ENCODE measurements around the gene TSNAXIP1. TPM values are rescaled to one million over a fixed set of nuclear protein-coding genes. Genes with fewer than 3 reads are reported as not detected.
A peak's percentile ranks its signal among the peaks of the same experiment; 100 is the strongest.

Gene TSNAXIP1
- total RNA-seq, 2 donors from 2014 or later = 0.39 to 0.86 TPM

DNA sequence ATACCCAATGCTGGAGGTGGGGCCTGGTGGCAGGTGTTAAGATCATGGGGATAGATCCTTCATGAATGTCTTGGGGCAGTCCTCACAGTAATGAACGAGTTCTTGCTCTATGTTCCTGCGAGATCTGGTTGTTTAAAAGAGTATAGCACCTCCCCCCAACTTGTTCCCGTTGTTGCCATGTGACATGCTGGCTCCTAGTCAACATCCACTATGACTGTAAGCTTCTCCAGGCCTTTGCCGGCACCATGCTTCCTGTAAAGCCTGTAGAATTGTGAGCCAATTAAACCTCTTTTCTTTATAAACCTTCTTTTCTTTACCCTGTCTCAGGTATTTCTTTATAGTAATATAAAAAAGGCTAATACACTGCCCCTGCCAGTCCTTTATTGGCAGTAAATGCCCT lies 33.6 kb upstream of the TSNAXIP1 start:
- no peaks in the 10 kb centered on the region for H3K27me3 Mint-ChIP-seq (ENCODE audit: low read depth)
- peaks cover 3 to 8% of the 10 kb centered on the region in 2 donors for H3K36me3 Mint-ChIP-seq (ENCODE audit: insufficient read depth in 2 of 2)
- no peaks in the 10 kb centered on the region for H3K9me3 Mint-ChIP-seq
- ATAC-seq (replicated peaks in 1 of 2) (no peak), DNase-seq (no peak)
- H3K4me3 Mint-ChIP-seq = no peak overlapping the region
- peaks cover 7% of the 10 kb centered on the region for H3K4me1 Mint-ChIP-seq (ENCODE audit: low read depth)
- H3K27ac Mint-ChIP-seq = no peak overlapping the region

DNA sequence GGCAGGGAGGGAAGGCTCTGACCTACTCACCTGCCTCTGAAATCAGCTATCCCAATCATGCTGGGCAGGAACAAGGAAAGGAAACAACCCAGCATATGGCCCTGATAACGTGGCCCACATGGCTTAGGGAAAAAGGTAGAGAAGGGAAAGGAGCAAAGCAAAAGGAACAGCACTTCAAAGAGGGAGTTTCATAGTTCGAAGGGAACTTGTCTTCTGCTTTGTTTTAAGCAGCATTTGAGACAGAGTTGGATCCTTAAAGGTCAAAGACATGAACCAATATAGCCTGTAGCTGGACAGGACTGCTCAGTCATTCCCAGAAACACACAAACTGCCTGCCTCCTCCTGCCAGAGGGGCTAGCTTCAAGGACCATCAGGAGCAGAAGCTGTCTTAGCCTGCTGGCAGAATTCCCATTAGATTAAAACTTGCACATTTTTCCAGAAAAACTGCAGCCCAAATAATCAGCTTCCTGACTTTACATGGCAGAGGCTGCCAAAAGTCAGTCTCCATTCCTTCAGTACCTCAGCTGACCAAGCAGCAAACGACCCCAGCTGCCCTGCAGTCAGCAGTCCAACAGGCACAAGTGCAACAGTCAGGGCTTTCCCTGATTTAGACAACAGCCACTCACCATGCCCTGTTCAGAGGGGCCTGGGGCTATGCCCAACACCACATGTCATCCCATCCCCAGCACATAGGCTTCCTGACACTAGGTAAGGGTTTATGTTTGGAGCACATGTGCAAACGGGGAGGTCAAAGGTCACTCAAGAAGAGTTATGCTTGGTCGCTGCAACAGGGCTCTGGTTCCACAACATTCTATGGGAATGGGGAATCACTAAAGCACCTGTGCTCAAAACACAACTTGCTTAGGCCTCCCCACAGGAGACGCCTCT lies 32.9 kb upstream of the TSNAXIP1 start:
- Mint-ChIP-seq H3K9me3 (no peaks in the 10 kb centered on the region), H3K27me3 (ENCODE audit: low read depth) (no peaks in the 10 kb centered on the region), H3K4me3 (no peak overlapping the region), H3K27ac (no peak overlapping the region), H3K4me1 (ENCODE audit: low read depth) (peaks cover 7% of the 10 kb centered on the region), H3K36me3 (ENCODE audit: insufficient read depth in 2 of 2) (peaks cover 3 to 8% of the 10 kb centered on the region in 2 donors)
- ATAC-seq (replicated peaks in 1 of 2) (no peak), DNase-seq (no peak)

DNA sequence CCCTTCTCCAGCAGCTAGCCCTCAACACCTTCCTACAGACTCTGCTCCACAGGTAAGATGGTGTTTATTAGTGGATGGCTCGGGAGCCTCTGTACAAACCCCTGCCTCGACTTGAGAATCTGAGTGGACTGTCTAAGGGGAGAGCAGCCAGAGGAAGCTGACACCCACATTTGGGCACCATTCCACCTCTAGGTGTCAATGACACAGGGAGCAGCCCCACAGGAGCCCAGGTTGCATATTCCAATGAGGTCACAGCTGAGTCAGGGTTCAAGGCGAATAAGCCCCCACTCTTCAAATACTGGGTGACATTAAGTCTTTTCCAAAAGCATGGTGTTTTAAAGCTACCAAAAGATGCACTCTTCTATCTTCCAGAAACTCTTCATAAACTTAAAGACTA lies 32.2 kb upstream of the TSNAXIP1 start:
- H3K27me3 Mint-ChIP-seq (ENCODE audit: low read depth) = no peaks in the 10 kb centered on the region

DNA sequence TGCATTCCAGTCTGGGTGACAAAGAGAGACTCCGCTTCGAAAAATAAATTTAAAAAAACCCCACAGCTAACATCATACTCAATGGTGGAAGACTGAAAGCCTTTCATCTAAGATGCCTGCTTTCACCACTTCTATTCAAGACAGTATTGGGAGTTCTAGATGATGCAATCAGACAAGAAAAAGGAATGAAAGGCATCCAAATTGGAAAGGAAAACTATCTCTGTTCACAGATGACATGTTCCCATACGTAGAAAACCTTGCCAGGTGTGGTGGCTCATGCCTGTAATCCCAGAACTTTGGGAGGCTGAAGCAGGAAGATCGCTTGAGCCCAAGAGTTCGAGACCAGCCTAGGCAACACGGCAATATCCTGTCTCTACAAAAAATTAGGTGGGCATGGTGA lies 31.4 kb upstream of the TSNAXIP1 start:
- no peak for ATAC-seq (replicated peaks in 1 of 2)
- H3K36me3 Mint-ChIP-seq (ENCODE audit: insufficient read depth in 2 of 2) = peaks cover 2 to 7% of the 10 kb centered on the region in 2 donors
- H3K4me3 Mint-ChIP-seq = no peak overlapping the region
- H3K27ac Mint-ChIP-seq = no peak overlapping the region
- no peaks in the 10 kb centered on the region for H3K27me3 Mint-ChIP-seq (ENCODE audit: low read depth)
- H3K4me1 Mint-ChIP-seq (ENCODE audit: low read depth) = peaks cover 17% of the 10 kb centered on the region
- no peaks in the 10 kb centered on the region for H3K9me3 Mint-ChIP-seq
- no peak for DNase-seq

More for the DNA sequence above, 32.2 kb upstream of the TSNAXIP1 start:
- DNase-seq (no peak), ATAC-seq (replicated peaks in 1 of 2) (no peak)
- Mint-ChIP-seq H3K4me3 (no peak overlapping the region), H3K4me1 (ENCODE audit: low read depth) (peaks cover 9% of the 10 kb centered on the region), H3K36me3 (ENCODE audit: insufficient read depth in 2 of 2) (peaks cover 3 to 8% of the 10 kb centered on the region in 2 donors), H3K9me3 (no peaks in the 10 kb centered on the region), H3K27ac (no peak overlapping the region)

DNA sequence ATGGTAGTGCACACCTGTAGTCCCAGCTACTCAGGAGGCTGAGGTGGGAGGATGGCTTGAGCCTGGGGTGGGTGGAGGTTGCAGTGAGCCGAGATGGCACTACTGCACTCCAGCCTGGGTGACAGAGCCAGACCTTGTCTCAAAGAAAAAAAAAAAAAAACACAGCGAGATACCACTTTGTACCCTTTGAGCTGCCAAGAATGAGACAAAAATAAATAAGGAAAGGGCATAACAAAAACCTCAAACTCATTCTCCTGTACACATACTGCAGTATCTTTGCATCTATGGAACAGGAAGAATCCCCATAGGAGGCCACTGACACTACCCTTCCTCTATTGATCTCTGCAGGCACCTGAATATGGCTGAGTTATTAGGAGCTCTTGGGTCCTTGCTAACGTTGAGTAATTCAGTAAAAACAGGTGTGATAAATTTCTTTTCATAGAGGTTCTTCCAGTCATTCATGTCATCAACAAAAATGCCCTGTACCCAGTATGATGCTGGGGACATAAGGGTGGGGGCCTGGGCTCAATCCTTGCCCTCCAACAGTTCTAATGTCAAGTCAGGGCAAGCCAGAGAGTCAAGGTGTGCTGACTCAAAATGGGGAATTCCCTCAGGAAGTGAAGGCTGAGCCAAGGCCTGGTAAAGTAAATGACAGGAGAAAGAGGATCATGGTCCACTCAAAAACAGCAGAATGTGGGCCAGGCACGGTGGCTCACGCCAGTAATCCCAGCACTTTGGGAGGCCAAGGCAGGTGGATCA lies 27.3 kb upstream of the TSNAXIP1 start:
- peaks cover 0 to 8% of the 10 kb centered on the region in 2 donors for H3K36me3 Mint-ChIP-seq (ENCODE audit: insufficient read depth in 2 of 2)
- DNase-seq (no peak), ATAC-seq (replicated peaks in 1 of 2) (no peak)
- H3K27ac Mint-ChIP-seq = peak overlapping the region; percentile 67
- no peak overlapping the region for H3K4me3 Mint-ChIP-seq
- no peaks in the 10 kb centered on the region for H3K27me3 Mint-ChIP-seq (ENCODE audit: low read depth)
- no peaks in the 10 kb centered on the region for H3K9me3 Mint-ChIP-seq
- peaks cover 33% of the 10 kb centered on the region for H3K4me1 Mint-ChIP-seq (ENCODE audit: low read depth)

DNA sequence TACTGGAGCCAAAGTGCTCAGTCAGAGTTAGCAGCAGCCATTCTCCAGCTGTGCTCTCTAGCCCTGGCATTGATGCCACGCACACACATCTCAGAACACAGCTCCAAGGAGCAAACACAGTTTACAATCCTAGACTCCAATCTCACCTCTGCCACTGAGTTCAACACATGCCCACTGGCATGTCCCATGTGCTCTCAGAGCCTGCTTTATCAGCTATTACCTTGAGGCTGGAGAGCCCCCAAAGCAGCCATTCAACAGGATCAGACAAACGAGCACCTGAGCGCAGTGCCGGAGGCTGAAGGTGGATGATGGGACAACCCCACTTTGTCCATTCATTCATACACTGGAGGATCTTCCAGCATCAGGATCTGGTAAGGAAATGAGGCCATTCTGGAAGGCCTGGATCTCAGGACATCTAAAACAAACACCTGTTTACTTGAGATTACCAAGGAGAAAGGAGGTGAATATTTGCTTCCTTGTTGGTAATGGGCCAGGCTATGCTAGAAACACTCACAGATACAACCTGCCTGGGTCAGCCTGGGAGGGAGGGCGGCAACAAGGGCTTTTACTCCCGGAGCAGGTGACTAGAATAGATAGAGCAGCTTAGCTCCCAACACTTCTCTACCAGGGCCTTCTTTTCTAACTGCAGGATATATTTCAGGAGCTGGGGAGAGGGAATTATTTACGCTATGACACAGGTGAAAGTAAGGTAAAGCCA lies 25.7 kb upstream of the TSNAXIP1 start:
- DNase-seq = no peak
- no peak for ATAC-seq (replicated peaks in 1 of 2)
- H3K4me1 Mint-ChIP-seq (ENCODE audit: low read depth) = peaks cover 27% of the 10 kb centered on the region
- H3K27ac Mint-ChIP-seq = peak overlapping the region; percentile 89
- no peaks in the 10 kb centered on the region for H3K27me3 Mint-ChIP-seq (ENCODE audit: low read depth)
- H3K4me3 Mint-ChIP-seq = peak overlapping the region; percentile 31 to 38
- H3K36me3 Mint-ChIP-seq (ENCODE audit: insufficient read depth in 2 of 2) = peaks cover 0 to 7% of the 10 kb centered on the region in 2 donors
- no peaks in the 10 kb centered on the region for H3K9me3 Mint-ChIP-seq

DNA sequence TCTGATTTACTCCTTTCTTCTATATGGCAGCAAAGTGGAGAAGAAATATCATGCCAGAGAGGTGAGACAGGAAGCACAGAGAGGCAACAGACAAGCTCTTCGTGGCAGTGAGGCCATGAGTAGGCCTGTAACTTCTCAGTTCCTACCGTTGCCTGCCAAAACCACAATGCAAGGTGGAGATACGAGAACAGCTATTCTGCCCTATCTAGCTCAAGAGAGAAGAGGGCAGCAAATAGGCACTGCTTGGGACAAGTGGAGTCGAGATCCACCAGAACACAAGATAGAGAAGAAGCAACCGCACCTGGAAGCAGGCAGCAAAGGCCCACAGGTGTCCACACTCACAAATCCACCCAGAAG lies 25.1 kb upstream of the TSNAXIP1 start:
- ATAC-seq (replicated peaks in 1 of 2) = peak; percentile 54 to 78
- no peaks in the 10 kb centered on the region for H3K9me3 Mint-ChIP-seq
- no peaks in the 10 kb centered on the region for H3K27me3 Mint-ChIP-seq (ENCODE audit: low read depth)

DNA sequence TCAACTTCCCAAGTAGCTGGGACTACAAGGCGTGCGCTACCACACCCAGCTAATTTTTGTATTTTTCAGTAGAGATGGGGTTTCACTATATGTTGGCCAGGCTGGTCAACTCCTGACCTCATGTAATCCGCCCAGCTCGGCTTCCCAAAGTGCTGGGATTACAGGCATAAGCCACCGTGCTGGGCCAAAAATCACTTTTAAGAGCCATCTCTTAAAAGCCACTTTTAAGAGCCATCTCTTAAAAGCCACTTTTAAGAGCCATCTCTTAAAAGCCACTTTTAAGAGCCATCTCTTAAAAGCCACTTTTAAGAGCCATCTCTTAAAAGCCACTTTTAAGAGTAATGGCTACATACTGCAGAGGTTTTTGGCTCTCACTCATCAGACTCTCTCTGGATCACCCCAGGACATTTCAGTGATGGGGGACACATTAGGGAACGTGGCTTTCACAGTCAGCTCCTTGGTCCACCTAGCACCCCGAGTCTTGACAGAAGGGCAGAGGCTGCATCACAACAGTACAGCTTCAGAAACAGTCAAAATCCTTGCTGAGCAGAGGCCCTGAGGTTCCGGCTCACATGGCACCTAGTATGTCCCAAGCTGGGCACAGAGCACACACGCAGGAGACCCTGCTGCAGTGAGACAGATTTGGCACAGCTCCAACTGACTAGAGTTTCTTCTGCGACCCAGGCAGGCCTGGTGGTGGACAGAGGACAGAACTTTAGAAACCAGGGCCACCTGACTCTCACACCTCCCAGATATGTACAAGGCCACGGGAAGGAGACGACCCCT lies 23.9 kb upstream of the TSNAXIP1 start:
- Mint-ChIP-seq H3K36me3 (ENCODE audit: insufficient read depth in 2 of 2) (peaks cover 0 to 7% of the 10 kb centered on the region in 2 donors), H3K27me3 (ENCODE audit: low read depth) (no peaks in the 10 kb centered on the region), H3K9me3 (no peaks in the 10 kb centered on the region), H3K4me1 (ENCODE audit: low read depth) (peaks cover 39% of the 10 kb centered on the region), H3K27ac (no peak overlapping the region), H3K4me3 (no peak overlapping the region)
- ATAC-seq (replicated peaks in 1 of 2) = no peak
- no peak for DNase-seq

More for the DNA sequence above, 25.1 kb upstream of the TSNAXIP1 start:
- H3K4me3 Mint-ChIP-seq = peak overlapping the region; percentile 31 to 38
- DNase-seq = peak in 1 of 2 donors; percentile 11
- peaks cover 0 to 7% of the 10 kb centered on the region in 2 donors for H3K36me3 Mint-ChIP-seq (ENCODE audit: insufficient read depth in 2 of 2)
- H3K27ac Mint-ChIP-seq = peak overlapping the region; percentile 89
- peaks cover 33% of the 10 kb centered on the region for H3K4me1 Mint-ChIP-seq (ENCODE audit: low read depth)

DNA sequence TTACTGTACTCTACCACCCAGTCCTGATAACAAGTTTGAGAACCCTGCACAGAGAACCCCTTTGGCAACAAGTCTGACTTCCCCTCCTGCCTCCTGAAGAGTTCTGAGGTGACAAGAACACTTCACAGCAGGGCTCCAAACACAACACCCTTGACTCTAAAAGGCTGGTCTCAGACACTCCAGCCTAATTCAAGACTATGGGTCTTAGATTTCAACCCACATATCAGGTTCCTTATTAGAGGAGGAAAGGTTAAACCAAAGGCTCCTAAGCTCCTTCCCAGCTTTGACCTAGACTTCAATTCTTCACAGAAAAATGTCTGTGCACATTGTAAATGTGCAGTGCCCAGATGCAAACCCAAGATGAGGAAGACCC lies 23.4 kb upstream of the TSNAXIP1 start:
- DNase-seq (no peak), ATAC-seq (replicated peaks in 1 of 2) (no peak)
- peaks cover 39% of the 10 kb centered on the region for H3K4me1 Mint-ChIP-seq (ENCODE audit: low read depth)
- no peaks in the 10 kb centered on the region for H3K9me3 Mint-ChIP-seq
- no peak overlapping the region for H3K4me3 Mint-ChIP-seq
- H3K27ac Mint-ChIP-seq = no peak overlapping the region
- peaks cover 0 to 7% of the 10 kb centered on the region in 2 donors for H3K36me3 Mint-ChIP-seq (ENCODE audit: insufficient read depth in 2 of 2)
- no peaks in the 10 kb centered on the region for H3K27me3 Mint-ChIP-seq (ENCODE audit: low read depth)

DNA sequence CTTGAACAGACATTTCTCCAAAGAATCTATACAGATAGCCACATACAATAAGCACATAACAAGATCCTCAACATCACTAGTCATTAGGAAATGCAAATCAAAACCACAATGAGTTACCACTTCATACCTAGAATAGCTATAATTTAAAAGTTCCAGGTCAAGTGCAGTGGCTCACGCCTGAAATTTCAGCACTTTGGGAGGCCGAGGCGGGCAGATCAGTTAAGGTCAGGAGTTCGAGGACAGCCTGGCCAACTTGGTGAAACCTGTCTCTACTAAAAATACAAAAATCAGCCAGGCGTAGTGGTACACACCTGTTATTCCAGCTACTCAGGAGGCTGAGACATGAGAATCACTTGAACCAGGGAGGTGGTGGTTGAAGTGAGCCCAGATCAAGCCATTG lies 20.2 kb upstream of the TSNAXIP1 start:
- Mint-ChIP-seq H3K27ac (peak overlapping the region; percentile 31), H3K4me1 (ENCODE audit: low read depth) (peaks cover 23% of the 10 kb centered on the region), H3K9me3 (no peaks in the 10 kb centered on the region), H3K4me3 (no peak overlapping the region), H3K36me3 (ENCODE audit: insufficient read depth in 2 of 2) (peaks cover 0 to 3% of the 10 kb centered on the region in 2 donors), H3K27me3 (ENCODE audit: low read depth) (no peaks in the 10 kb centered on the region)
- ATAC-seq (replicated peaks in 1 of 2) = no peak
- no peak for DNase-seq

DNA sequence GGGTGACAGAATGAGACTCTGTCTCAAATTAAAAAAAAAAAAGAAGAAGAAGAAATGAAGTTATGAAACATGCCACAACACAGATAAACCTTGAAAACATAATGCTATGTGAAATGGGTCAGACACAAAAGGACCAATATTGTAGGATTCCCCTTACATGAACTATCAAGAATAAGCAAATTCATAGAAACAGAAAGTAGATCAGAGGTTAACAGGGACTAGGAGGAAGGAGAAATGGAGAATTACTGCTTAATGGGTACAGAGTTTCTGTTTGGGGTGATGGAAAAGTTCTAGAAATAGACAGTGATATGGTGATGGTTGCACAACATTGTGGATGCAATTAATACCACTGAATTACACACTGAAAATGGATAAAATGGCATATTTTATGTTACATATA lies 16.6 kb upstream of the TSNAXIP1 start:
- Mint-ChIP-seq H3K36me3 (ENCODE audit: insufficient read depth in 2 of 2) (no peaks in the 10 kb centered on the region), H3K4me1 (ENCODE audit: low read depth) (peaks cover 18% of the 10 kb centered on the region), H3K27ac (no peak overlapping the region), H3K9me3 (no peaks in the 10 kb centered on the region), H3K4me3 (no peak overlapping the region), H3K27me3 (ENCODE audit: low read depth) (no peaks in the 10 kb centered on the region)
- no peak for ATAC-seq (replicated peaks in 1 of 2)
- DNase-seq = no peak

DNA sequence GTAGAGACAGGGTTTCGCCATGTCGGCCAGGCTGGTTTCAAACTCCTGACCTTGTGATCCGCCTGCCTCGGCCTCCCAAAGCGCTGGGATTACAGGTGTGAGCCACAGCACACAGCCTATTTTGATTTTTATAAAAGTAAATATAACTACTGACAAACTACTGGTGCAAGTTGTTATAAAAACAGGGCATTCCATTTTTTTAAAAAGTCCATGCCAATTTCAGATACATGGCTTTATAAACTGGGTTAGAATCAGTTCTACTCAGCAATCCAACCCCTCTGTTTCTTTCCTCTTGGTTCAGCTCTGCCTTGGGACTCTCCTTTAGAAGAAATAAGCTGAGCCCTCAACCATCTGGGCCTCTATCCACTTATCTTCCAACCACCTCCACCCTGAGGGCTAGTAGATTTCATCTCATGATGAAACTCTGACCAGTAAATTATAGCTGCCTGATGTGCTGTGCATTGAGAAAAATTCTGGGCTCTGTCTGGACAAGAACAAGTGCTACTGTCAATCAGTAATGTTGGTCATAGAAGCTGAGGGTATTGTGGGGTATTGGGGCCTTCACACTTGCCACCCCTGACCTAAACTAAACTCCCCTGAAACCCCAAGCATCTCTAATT lies 10.5 kb upstream of the TSNAXIP1 start:
- H3K27ac Mint-ChIP-seq = peak overlapping the region; percentile 10
- H3K27me3 Mint-ChIP-seq (ENCODE audit: low read depth) = no peaks in the 10 kb centered on the region
- peaks cover 18% of the 10 kb centered on the region for H3K4me1 Mint-ChIP-seq (ENCODE audit: low read depth)

More for the DNA sequence above, 10.5 kb upstream of the TSNAXIP1 start:
- Mint-ChIP-seq H3K9me3 (no peaks in the 10 kb centered on the region), H3K36me3 (ENCODE audit: insufficient read depth in 2 of 2) (peaks cover 0 to 7% of the 10 kb centered on the region in 2 donors), H3K4me3 (no peak overlapping the region)
- DNase-seq = no peak
- no peak for ATAC-seq (replicated peaks in 1 of 2)

Measured in activated T-cell treated with anti-CD3 and anti-CD28 coated beads, Interleukin-2, amount 50 U/mL, for 72 hours (primary cell).